GM12878 (cell line): Measurements from ENCODE around the gene ANAPC2. TPM values are rescaled to one million over a fixed set of nuclear protein-coding genes. Genes with fewer than 3 reads are reported as not detected.

Experiments
- CHD1 ChIP-seq: IDR thresholded peaks from 2 replicates; pipeline ENCODE4 v1.6.1; 2012; ENCODE audit warnings: low read depth, low read length, improper control_type of control experiment
- FOXM1 ChIP-seq: IDR thresholded peaks from 2 replicates; pipeline ENCODE4 v1.6.1; 2012; ENCODE audit warnings: low read depth, mild to moderate bottlenecking, inconsistent platforms, low read length, moderate library complexity
- GATAD2B ChIP-seq: fragments of 450-650 bp; conservative IDR thresholded peaks from 2 replicates; pipeline ENCODE4 v1.6.1; 2017; ENCODE audit warnings: low read depth, mild to moderate bottlenecking, moderate library complexity
- MEF2B ChIP-seq: fragments of 450-650 bp; IDR thresholded peaks from 2 replicates; pipeline ENCODE4 v1.6.1; 2018; ENCODE audit warnings: mild to moderate bottlenecking, moderate library complexity; ENCODE audit not compliant: partially characterized antibody, poor library complexity, severe bottlenecking
- POLR2AphosphoS5 ChIP-seq: IDR thresholded peaks from 2 replicates; pipeline ENCODE4 v1.6.1; 2011; ENCODE audit warnings: mild to moderate bottlenecking, low read length, inconsistent platforms
- POU2F2 ChIP-seq: IDR thresholded peaks from 3 replicates; pipeline ENCODE4 v1.6.1; 2011; ENCODE audit warnings: low read depth, mild to moderate bottlenecking, low read length, borderline replicate concordance
- RELA ChIP-seq: fragments of 450-650 bp; IDR thresholded peaks from 2 replicates; pipeline ENCODE4 v1.8.0; 2014; ENCODE audit warnings: borderline replicate concordance; ENCODE audit not compliant: partially characterized antibody
- SKIL ChIP-seq: fragments of 450-650 bp; IDR thresholded peaks from 2 replicates; pipeline ENCODE4 v1.6.1; 2017; ENCODE audit warnings: mild to moderate bottlenecking, low read depth, inconsistent platforms; ENCODE audit not compliant: poor library complexity, severe bottlenecking
- SP1 ChIP-seq: IDR thresholded peaks from one replicate; pipeline ENCODE4 v1.6.1; 2011; ENCODE audit warnings: low read depth, low read length
- STAT3 ChIP-seq: IDR thresholded peaks from 2 replicates; pipeline ENCODE4 v1.6.1; 2011; ENCODE audit warnings: low read depth, low read length, improper control_type of control experiment
- TARDBP ChIP-seq: IDR thresholded peaks from 2 replicates; pipeline ENCODE4 v1.6.1; 2016; ENCODE audit warnings: borderline replicate concordance
- TCF3 ChIP-seq: IDR thresholded peaks from 2 replicates; pipeline ENCODE4 v1.6.1; 2012; ENCODE audit warnings: low read depth, mild to moderate bottlenecking, low read length, borderline replicate concordance; ENCODE audit not compliant: insufficient read depth
- USF2 ChIP-seq: IDR thresholded peaks from 2 replicates; pipeline ENCODE4 v1.6.1; 2011; ENCODE audit warnings: low read depth, low read length, improper control_type of control experiment, borderline replicate concordance
- ZBTB4 ChIP-seq: fragments of 450-650 bp; formaldehyde crosslinking; IDR thresholded peaks from 2 replicates; pipeline ENCODE4 v1.4.0; 2022; ENCODE audit warnings: mild to moderate bottlenecking, moderate library complexity
- ZBTB40 ChIP-seq: fragments of 450-650 bp; IDR thresholded peaks from 2 replicates; pipeline ENCODE4 v1.6.1; 2016; ENCODE audit warnings: mild to moderate bottlenecking, moderate library complexity, borderline replicate concordance
- ZZZ3 ChIP-seq: IDR thresholded peaks from 2 replicates; pipeline ENCODE4 v1.6.1; 2011; ENCODE audit warnings: low read depth; ENCODE audit not compliant: control insufficient read depth, insufficient read length
- polyA plus RNA-seq, 11 experiments: library from polyadenylated mRNA; depleted of rRNA in 4 of 11; unstranded in 6 of 11; stranded (reverse) in 5 of 11; fragments of >200 nt; fragmentation: Nextera tagmentation in 4 of 11; fragmentation: Illumina TruSeq in 1 of 11; extraction: Ambion mirVana in 4 of 11; extraction: Trizol in 1 of 11; gene quantifications; 1 replicate in 1 of 11; 2 replicates in 10 of 11; pipeline versions ENCODE4 v1.2.1 to v1.2.3, GENCODE V29; 2011 to 2016; ENCODE audit warnings: inconsistent platforms in 2 of 11, missing spikeins in 2 of 11, low read depth in 1 of 11
- total RNA-seq, 4 experiments: library from RNA; depleted of rRNA in 3 of 4; stranded (reverse); fragments of >200 nt in 3 of 4; fragmentation: Illumina TruSeq in 1 of 4; extraction: Trizol in 1 of 4; gene quantifications; 2 replicates each; pipeline versions ENCODE4 v1.2.1 to v1.2.3, GENCODE V29; 2013 to 2021

Gene ANAPC2
- total and polyA plus RNA-seq, 10 of the 15 experiments (the other 5 are each of a cell fraction or from before 2014, with no cell fraction given), result 0.03 to 65.2 (median 20.5) TPM

GRCh38 chr9:137200311-137201204, 12.2 kb upstream of the ANAPC2 start, which contains the start of gene TPRN (continued):
- TF ChIP-seq SKIL (no peak), SP1 (peak; percentile 98), RELA (peak; percentile 20), MEF2B (peak; percentile 66), ZBTB40 (peak; percentile 49; the same call in 1 of the 2 replicates), TCF3 (no peak), POU2F2 (peak; percentile 12; the same call in 1 of the 3 replicates), FOXM1 (no peak), GATAD2B (peak; percentile 74), POLR2AphosphoS5 (peak; percentile 84; the same call in 1 of the 2 replicates), ZZZ3 (no peak), USF2 (peak; percentile 38; the same call in 1 of the 2 replicates), CHD1 (no peak), STAT3 (no peak), TARDBP (no peak), ZBTB4 (CRISPR knock-in tag) (no peak)
